Activated CD8-positive, alpha-beta T cell treated with anti-CD3 and anti-CD28 coated beads for 36 hours (primary cell): ENCODE measurements around the gene CDC25B. TPM values are rescaled to one million over a fixed set of nuclear protein-coding genes. Genes with fewer than 3 reads are reported as not detected.

ENCODE experiments used
- ATAC-seq: fragments of 200-7000 bp; cut with Tn5 transposase; one replicate; pipeline ENCODE4 v1.10.0; 2021; ENCODE audit warnings: mild to moderate bottlenecking, moderate library complexity
- CTCF ChIA-PET: fragments of 350-600 bp; sonication (Branson Sonifier 250); formaldehyde crosslinking; loops from one replicate; lab custom pipeline; 2021; ENCODE audit warnings: antibody characterized with exemption; lab: Charles Lee
- POLR2A ChIA-PET: fragments of 350-600 bp; sonication (Branson Sonifier 250); formaldehyde crosslinking; loops from one replicate; lab custom pipeline; 2021; ENCODE audit warnings: antibody characterized with exemption; lab: Charles Lee
- DNase-seq: peaks from one replicate; pipeline ENCODE4 v3.0.0-alpha.2; 2020
- H3K27ac Mint-ChIP-seq: one replicate; pipeline ENCODE4 v1.8.0; 2021; ENCODE audit warnings: mild to moderate bottlenecking, mixed read lengths
- H3K27me3 Mint-ChIP-seq: one replicate; pipeline ENCODE4 v1.8.0; 2021; ENCODE audit warnings: mixed read lengths
- H3K36me3 Mint-ChIP-seq: one replicate; pipeline ENCODE4 v1.8.0; 2021; ENCODE audit warnings: low read depth, mixed read lengths
- H3K4me1 Mint-ChIP-seq: one replicate; pipeline ENCODE4 v1.8.0; 2021; ENCODE audit warnings: low read depth, mixed read lengths
- H3K4me3 Mint-ChIP-seq: one replicate; pipeline ENCODE4 v1.8.0; 2021; ENCODE audit warnings: mild to moderate bottlenecking, moderate library complexity, mixed read lengths
- H3K9me3 Mint-ChIP-seq: one replicate; pipeline ENCODE4 v1.8.0; 2021; ENCODE audit warnings: mixed read lengths
- CTCF ChIP-seq: fragments of 200-600 bp; IDR thresholded peaks from one replicate; pipeline ENCODE4 v1.8.0; 2022; ENCODE audit warnings: antibody characterized with exemption, mild to moderate bottlenecking
- intact Hi-C: fragments of 100-400 bp; cut with micrococcal nuclease; formaldehyde crosslinking; loops from one replicate; pipeline ENCODE4 v1.10.0; 2022
- total RNA-seq, 2 experiments: library from RNA; stranded (reverse); gene quantifications; one replicate each; pipeline ENCODE4 v1.2.3, GENCODE V29; 2021

CDC25B gene
- total RNA-seq, 2 experiments from 2014 or later, result 66.9 to 67.1 TPM

- Mint-ChIP-seq H3K27ac (no peak overlapping the region), H3K4me3 (no peak overlapping the region), H3K36me3 (peaks cover 3% of the 10 kb centered on the region), H3K9me3 (no peaks in the 10 kb centered on the region), H3K27me3 (peaks cover 14% of the 10 kb centered on the region), H3K4me1 (peaks cover 32% of the 10 kb centered on the region)
- ATAC-seq (no peak), DNase-seq (no peak)
- ChIA-PET POLR2A (interaction anchor here (1.0 to 4.7 kb wide), 5 partner anchors 11 to 42 kb away, joined by 3 to 32 read pairs (median 3); partner anchors contain the start of genes ADISSP and AP5S1), CTCF (interaction anchor here (1.2 to 3.3 kb wide), 6 partner anchors 11 to 77 kb away, joined by 4 to 21 read pairs (median 7); partner anchors contain the start of genes ADISSP and AP5S1)
- intact Hi-C loops, result no loop called here
- TF ChIP-seq CTCF, result no peak
These were observed 17.1 kb upstream of the CDC25B start for GRCh38 chr20:3778976-3779375.

- DNase-seq (peak; percentile 64), ATAC-seq (peak; percentile 63)
- intact Hi-C loops, result loop anchor here (5.0 kb wide), 1 partner anchor 76 kb away; no protein-coding TSS in a partner anchor
- Mint-ChIP-seq H3K27ac (no peak within 1 kb of the TSS), H3K9me3 (no peaks in the 10 kb centered on the region), H3K27me3 (peaks cover 14% of the 10 kb centered on the region), H3K36me3 (peaks cover 13% of the 10 kb centered on the region), H3K4me3 (peak within 1 kb of the TSS; percentile 43), H3K4me1 (peaks cover 42% of the 10 kb centered on the region)
- CTCF ChIA-PET, result interaction anchor here (0.8 to 2.9 kb wide), 3 partner anchors 14 to 39 kb away, joined by 3 to 10 read pairs (median 3); partner anchors contain the start of genes ADISSP and AP5S1
- no peak for TF ChIP-seq CTCF
- POLR2A ChIA-PET, result interaction anchor here (1.7 to 2.0 kb wide), 2 partner anchors 19 to 37 kb away, joined by 6 read pairs; no protein-coding TSS in a partner anchor
These were observed 14.8 kb upstream of the CDC25B start, which contains the start of gene SPEF1 for GRCh38 chr20:3781153-3781910. Gene SPEF1, minus strand, starts transcription at chr20:3781448. Its CDS starts 161 bp downstream, at chr20:3781287.

- ChIA-PET CTCF (interaction anchor here (2.9 kb wide), 1 partner anchor 38 kb away, joined by 10 read pairs; the partner anchor contains the start of gene AP5S1), POLR2A (interaction anchor here (0.6 to 2.0 kb wide), 4 partner anchors 15 to 36 kb away, joined by 3 to 6 read pairs (median 4); partner anchors contain the start of gene ADISSP)
- peaks cover 14% of the 10 kb centered on the region for H3K27me3 Mint-ChIP-seq
These were observed 13.5 kb upstream of the CDC25B start for GRCh38 chr20:3782597-3782996.

GRCh38 chr20:3783068-3783489 lies 13.0 kb upstream of the CDC25B start:
- peak overlapping the region; percentile 60 for H3K27ac Mint-ChIP-seq
- no peak overlapping the region for H3K4me3 Mint-ChIP-seq
- ChIA-PET POLR2A (interaction anchor here (0.6 to 4.7 kb wide), 3 partner anchors 15 to 36 kb away, joined by 3 to 46 read pairs (median 3); partner anchors contain the start of genes ADISSP and AP5S1), CTCF (interaction anchor here (2.9 to 5.4 kb wide), 2 partner anchors 16 to 37 kb away, joined by 10 to 30 read pairs; partner anchors contain the start of genes ADISSP and AP5S1)
- no peak for ATAC-seq
- H3K27me3 Mint-ChIP-seq, result peaks cover 14% of the 10 kb centered on the region
- TF ChIP-seq CTCF, result no peak
- no peaks in the 10 kb centered on the region for H3K9me3 Mint-ChIP-seq
- intact Hi-C loops, result loop anchor here (5.0 kb wide), 1 partner anchor 74 kb away; no protein-coding TSS in a partner anchor
- peaks cover 13% of the 10 kb centered on the region for H3K36me3 Mint-ChIP-seq
- DNase-seq, result no peak
- H3K4me1 Mint-ChIP-seq, result peaks cover 42% of the 10 kb centered on the region

More at GRCh38 chr20:3782597-3782996, 13.5 kb upstream of the CDC25B start:
- no peak for TF ChIP-seq CTCF
- Mint-ChIP-seq H3K27ac (no peak overlapping the region), H3K4me3 (no peak overlapping the region), H3K36me3 (peaks cover 13% of the 10 kb centered on the region), H3K9me3 (no peaks in the 10 kb centered on the region), H3K4me1 (peaks cover 40% of the 10 kb centered on the region)
- intact Hi-C loops, result loop anchor here (5.0 kb wide), 1 partner anchor 75 kb away; no protein-coding TSS in a partner anchor
- no peak for DNase-seq
- ATAC-seq, result no peak
